SHP77 treated with DMSO at 0.1 percent for 48 hours (cell line): ENCODE data around the gene NFYA.

Experiments used
- DNase-seq: peaks from one replicate; lab custom pipeline; 2025; lab: John Stamatoyannopoulos, UW

The NFYA gene

DNA sequence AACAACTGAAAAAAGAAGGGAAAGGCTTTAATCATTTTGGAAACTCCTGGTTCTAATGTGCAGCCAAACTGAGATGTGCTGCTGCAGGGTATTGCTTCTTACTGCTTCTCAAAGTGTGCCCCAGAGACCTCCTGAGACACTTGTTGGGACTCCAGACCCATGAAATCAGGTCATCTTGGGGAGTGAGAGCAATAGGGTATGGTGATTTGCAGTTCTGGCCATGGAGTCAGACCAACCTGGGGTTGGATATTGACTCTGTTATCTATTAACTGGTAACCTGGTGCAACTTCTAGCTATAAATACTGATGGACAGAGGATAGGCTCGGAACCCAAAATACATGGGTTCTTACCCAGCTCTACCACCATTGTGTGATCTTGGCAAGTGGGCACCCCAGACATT lies 26.7 kb upstream of the NFYA start:
- no peak for DNase-seq

GRCh38 chr6:41047306-41047705 lies 25.5 kb upstream of the NFYA start:
- DNase-seq: no peak

DNA sequence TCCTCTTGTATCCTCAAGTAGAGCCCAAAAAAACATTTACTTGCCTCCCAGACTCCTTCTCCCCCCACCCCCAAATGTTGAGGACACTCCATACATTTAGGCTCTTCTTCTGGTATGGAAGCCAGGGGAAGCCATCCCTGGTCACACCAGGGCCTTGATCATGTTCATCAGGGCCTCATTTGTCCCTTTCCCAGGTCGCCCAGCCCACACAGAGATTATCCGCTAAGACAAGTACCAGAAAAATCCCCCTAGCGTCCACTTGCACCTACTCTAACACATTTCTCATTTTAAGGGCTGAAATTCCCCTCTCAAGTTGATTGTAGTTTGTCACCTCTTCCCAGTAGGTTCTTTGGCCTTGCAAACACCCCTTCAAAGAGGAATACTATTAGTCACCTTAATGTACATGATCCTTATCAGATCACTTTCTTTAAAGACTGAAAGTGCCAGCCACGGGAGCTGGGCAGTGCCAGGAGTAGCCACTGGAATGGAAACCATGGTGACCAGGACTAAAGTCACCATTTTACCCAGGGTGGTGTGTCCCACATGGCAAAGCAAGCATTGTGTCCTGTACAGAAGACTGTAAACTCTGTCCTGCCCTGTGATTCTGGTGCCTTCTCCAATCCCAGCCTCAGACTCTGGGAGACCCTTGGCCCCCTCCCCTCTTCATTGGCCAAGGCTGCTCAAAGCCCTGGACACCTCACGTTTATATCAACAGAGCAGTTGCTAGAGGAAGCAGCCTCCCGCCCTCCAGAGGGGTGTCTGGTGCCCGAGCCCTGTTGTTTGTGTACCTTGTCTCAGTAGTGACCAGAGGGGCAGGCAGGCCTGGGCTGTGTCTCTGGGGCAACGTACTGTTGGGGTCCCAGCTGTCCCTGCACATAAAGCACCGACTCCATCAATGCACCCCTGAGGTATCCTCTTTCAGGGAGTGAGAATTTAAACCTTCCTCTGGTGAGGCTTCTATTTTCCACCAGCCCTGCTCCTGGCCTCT lies 24.7 kb upstream of the NFYA start:
- no peak for DNase-seq

GRCh38 chr6:41049521-41049920 lies 23.3 kb upstream of the NFYA start:
- DNase-seq: no peak

- DNase-seq: no peak
Observed at GRCh38 chr6:41049955-41050354, 22.8 kb upstream of the NFYA start.

GRCh38 chr6:41050536-41050935 lies 22.2 kb upstream of the NFYA start:
- DNase-seq: no peak

DNA sequence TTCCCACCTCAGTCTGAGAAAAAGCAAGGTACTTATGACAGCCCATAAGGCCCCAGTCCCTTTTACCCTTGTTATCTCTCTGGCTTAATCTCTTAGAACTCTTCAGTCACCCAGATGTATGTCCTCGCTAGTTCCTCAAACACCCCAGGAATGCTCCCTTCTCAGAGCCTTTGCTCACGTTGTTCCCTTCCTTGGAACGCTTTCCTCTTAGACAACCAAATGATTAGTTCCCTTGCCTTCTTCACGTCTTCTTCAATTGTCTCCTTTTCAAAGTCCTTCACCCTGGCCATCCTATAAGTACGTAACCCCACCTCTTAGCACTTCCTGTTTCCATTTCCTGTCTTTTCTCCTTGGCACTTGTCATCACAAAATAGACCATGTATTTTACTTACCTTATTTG lies 20.9 kb upstream of the NFYA start:
- no peak for DNase-seq

GRCh38 chr6:41053041-41053440 lies 19.7 kb upstream of the NFYA start, which contains the start of gene APOBEC2:
TSS of gene APOBEC2 (plus strand) at chr6:41053202. CDS start at chr6:41053348, 146 bp downstream.
- DNase-seq: peak; percentile 77

DNA sequence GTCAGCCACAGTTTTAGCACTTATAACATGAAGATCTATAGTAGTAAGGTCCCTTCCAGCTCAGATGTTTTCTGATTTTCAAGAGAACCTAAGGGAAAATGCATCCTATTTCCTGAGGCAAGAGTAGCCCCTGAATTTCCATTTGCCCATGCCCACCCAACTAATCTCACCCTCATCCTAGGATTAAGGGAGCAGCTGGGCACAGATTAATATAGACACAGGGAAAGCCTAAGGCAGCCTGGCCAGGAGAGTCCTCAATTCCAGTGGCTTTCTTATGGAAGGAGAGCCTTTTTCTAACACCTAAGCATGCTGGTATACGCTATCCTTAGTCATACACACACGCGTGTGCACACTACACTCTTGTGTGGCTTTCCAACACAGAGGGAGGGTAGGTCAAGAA lies 18.3 kb upstream of the NFYA start:
- no peak for DNase-seq

DNA sequence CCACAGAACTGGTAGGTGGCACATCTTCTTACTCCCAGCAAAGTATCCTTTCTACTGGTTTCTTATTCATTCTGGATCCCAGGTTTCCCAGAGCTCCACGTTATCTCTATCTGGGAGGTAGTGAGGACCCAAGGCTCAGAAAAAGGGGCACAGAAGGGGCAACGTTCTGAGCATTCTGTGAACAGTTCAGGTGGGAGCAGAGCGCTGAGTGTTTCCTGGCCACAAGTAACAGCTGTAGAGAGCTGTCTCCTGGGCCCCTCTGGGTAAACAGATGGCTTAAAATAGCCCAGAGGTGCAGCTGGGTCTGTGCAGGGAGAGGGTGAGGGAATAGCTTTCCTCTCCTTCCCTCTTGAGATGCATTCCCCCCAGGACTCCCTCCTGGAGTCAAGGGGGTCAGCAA lies 17.6 kb upstream of the NFYA start:
- DNase-seq: peak; percentile 52

DNA sequence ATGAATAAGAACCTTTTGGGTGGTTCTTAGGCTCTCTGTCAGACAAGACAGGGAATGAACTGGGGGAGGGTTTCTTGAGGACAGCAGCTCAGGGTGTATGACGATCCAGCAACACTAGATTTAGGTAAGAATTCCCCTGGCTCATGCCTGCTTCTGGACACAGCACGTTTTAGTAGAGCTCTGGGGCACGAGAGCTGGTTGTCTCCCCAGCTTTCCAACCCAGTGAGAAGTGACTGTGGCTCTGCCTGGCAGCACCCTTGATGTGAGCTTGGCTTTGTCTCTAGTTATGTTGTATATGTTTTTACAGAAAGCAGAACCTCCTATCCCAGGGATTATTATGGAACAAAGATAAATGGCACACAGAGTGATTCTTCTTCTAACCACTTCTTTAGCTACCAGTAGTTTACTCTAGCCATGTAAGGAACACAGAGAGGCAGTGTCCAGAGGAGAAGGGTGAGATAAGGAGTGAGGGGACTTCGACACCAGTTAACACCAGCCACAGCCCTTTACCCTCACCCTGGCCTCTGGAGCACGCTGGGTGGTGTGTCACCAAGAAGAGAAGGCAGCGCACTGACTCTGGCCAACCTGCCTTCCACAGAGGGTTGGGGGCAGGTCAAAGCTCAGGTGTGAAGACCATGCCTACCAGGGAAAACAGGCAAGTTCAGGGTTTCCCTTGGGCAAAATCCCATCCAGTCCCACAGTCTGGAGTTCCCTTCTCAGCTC lies 15.8 kb upstream of the NFYA start:
- DNase-seq: no peak

DNA sequence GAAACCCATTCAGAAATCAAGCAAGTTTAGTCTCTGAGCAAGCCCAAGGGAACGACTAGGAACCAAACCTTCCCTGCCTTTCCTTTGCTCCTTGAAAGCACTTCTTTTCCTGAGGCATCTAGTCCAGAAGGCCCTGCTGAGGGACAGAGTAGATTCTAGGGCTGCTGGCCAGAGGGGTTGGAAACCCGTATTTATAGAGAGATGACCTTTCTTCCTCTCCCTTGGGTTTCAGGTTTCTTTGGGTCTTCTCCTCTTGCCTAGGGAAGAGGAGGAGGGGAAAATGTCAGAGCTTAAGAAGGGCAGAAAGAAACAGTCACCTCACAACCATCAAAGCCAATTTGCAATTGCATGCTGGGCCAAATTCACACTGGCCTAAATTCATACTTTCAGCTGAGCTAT lies 14.0 kb upstream of the NFYA start:
- DNase-seq: no peak

- no peak for DNase-seq
Observed at GRCh38 chr6:41059556-41059955, 13.2 kb upstream of the NFYA start.

DNA sequence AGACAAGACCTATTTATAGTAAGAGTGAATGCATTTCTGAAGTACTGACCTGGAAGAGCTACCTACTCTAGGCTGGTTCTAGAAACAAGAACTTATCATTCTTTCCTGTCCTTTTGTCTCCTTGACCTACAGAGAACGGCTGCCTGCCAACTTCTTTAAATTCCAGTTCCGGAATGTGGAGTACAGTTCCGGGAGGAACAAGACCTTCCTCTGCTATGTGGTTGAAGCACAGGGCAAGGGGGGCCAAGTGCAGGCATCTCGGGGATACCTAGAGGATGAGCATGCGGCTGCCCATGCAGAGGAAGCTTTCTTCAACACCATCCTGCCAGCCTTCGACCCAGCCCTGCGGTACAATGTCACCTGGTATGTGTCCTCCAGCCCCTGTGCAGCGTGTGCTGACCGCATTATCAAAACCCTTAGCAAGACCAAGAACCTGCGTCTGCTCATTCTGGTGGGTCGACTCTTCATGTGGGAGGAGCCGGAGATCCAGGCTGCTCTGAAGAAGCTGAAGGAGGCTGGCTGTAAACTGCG lies 11.5 kb upstream of the NFYA start:
- no peak for DNase-seq

- no peak for DNase-seq
Observed at GRCh38 chr6:41062056-41062455, 10.7 kb upstream of the NFYA start.

- no peak for DNase-seq
Observed at GRCh38 chr6:41063884-41064285, 8.9 kb upstream of the NFYA start.

DNA sequence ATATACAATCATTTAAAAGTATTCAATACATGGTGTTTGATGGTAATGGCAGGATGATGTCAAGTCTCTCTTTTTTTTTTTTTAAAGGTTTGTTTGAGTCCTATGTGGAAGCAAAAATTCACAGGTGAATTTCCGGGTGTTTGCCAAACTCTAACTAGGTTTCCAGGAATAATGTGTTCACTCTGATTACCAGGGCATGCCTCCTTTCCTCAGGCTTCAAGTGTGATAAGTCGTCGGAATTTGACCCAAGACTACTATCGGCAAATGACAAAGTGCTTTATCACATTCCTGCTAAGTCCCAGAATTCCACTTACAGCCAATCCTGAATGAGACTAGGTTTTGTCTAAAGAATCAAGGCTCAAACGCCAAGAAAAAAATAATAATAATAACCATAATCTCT lies 7.9 kb upstream of the NFYA start:
- DNase-seq: no peak

DNA sequence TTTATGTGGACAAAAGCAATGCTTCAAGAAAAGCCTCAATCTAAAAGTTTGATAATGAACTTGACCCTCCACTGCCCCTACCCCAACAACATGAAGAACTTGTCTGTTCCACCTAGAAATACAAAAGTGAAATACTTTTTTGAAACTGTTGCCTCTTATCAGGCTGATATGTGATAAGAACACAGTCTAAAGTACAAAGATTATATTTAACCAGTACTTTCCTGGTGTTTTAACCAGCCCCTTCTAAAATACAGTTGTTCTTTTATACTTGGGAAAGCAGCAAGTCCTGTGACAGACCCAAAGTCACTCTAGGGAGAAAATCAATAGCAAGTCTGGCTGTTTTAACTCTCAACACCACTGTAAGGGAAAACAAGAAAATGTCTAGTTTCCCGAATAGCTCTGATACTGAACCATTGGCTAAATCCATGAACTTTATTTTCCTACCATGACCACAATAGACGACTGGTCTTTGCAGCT lies 7.2 kb upstream of the NFYA start:
- no peak for DNase-seq

DNA sequence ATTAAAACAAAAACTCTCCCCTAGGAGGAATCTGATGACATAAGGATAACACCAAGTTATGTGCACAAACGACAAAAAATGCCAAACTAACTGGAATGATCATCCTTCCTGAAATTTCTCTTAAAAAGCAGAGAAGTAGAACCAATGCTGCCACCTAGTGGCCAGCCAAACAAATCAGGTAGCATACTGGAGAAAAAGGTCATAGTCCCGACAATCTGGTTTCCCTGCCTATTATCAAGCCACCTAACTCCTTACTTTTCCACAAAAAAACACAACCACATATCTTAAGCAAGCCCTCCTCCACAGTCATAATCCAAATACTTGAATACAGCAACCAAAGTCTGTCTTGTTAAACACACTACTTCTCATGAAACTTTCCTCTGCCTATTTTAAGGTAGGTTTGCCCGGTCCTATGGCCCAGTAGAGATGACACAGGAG lies 5.9 kb upstream of the NFYA start:
- DNase-seq: peak; percentile 42

- no peak for DNase-seq
Observed at GRCh38 chr6:41071501-41071922, 1.3 kb upstream of the NFYA start.

DNA sequence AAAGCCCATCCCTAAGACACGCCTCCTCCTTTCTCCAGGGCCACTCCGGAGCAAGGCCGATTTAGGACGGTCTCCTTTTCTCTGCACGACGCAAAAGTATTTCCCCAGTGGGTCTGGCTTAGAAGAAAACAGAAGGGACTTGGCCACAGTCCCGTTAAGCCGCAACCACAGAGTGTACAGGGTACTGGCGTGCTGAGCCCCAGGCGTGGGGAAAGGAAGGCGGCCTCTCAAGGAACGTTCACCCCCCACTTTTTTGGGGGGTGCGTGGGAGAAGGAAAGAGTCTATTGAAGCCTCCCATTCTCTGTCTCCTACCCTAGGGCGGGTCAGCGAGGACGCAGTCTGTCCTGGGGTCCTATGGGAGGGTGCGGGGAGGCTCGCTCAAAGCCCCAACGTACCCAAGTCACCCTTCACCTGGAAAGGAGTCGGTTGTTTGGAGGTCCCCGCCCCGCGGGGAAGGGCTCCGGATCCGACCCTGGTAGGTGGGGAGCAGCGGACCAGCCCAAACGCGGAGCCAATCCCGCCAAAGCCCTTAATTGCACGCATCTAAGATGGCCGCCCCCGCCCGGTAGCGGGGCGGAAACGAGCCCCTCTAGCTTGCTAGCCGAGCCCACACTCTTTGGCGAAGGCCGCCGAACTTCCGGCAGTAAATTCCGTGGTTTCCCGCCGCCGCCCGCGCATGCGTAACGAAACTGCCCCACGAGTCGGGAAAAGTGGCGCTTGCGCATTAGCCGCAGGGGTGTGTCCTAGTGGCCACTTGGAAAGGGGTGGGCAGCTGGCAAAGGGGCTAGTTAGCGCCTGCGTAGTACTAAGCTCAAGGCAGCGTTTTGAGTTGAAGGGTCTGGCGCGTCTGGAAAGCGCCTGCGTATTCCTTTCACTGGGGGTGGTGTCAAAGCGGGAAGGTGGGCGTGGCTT lies 595 bp upstream of the NFYA start, which contains the start of gene OARD1:
OARD1 (minus strand) TSS at position 434 of the 913 bp plus-strand sequence. CDS start 722 bp downstream, outside the sequence.
- DNase-seq: peak; percentile 97
